Subcutaneous adipose tissue (tissue), 4 donors: ENCODE data around the gene SAXO1. TPM values are rescaled to one million over a fixed set of nuclear protein-coding genes. Genes with fewer than 3 reads are reported as not detected.

Source experiments
- CTCF ChIP-seq: fragments of 450-650 bp; IDR thresholded peaks from one replicate; pipeline ENCODE4 v1.5.1; 2016; ENCODE audit warnings: low read depth, mild to moderate bottlenecking, control low read depth, antibody characterized with exemption, moderate library complexity
- total RNA-seq, 4 donors: library from RNA; depleted of rRNA; stranded (reverse); fragments of >200 nt; gene quantifications; one replicate each; pipeline ENCODE4 v1.1.0, GENCODE V29; 2016

Gene SAXO1
- total RNA-seq, 4 donors from 2014 or later = under 0.01 TPM; not detected in 3

- no peak for TF ChIP-seq CTCF
Measured at GRCh38 chr9:18922161-18922885, 110.7 kb downstream of the SAXO1 start.

GRCh38 chr9:18921366-18922075 lies 111.5 kb downstream of the SAXO1 start:
- no peak for TF ChIP-seq CTCF

GRCh38 chr9:18920141-18921084 lies 112.6 kb downstream of the SAXO1 start:
- no peak for TF ChIP-seq CTCF

- TF ChIP-seq CTCF = no peak
Measured at GRCh38 chr9:18911714-18912342, 121.2 kb downstream of the SAXO1 start.

GRCh38 chr9:18910916-18911315 lies 122.1 kb downstream of the SAXO1 start:
- no peak for TF ChIP-seq CTCF

- TF ChIP-seq CTCF = no peak
Measured at GRCh38 chr9:18910435-18910834, 122.6 kb downstream of the SAXO1 start.
